CD4-positive, alpha-beta T cell treated with Interleukin-15 for 1 hour (primary cell): Measurements from ENCODE around the gene APMAP.
"Not testable (repeated sequence)": the region's sequence is repeated elsewhere in the genome, so short reads cannot be mapped to it uniquely, and the experiment has no call there.

Source experiments
- DNase-seq: peaks from one replicate; pipeline ENCODE4 v3.0.0-alpha.2; 2020

APMAP gene

DNA sequence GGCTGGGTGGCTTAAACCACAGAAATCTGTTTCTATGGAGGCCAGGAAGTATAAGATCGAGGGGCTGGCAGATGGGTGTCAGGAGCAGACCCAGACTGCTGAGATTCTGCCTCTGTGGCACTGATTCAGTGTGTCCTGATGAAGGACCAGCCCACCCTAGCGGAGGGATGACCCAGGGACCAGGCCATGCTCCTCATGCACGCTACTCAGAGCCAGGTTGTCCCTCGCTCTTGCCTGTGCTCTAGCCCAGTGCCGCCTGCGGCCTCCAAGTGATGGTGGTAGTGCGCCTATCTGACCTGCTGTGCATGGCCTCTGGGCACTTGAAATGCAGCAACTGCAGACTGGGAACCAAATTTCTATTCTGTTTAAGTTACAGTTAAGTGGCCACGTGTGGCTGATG is 13.1 kb upstream of the APMAP start:
- no peak for DNase-seq

DNA sequence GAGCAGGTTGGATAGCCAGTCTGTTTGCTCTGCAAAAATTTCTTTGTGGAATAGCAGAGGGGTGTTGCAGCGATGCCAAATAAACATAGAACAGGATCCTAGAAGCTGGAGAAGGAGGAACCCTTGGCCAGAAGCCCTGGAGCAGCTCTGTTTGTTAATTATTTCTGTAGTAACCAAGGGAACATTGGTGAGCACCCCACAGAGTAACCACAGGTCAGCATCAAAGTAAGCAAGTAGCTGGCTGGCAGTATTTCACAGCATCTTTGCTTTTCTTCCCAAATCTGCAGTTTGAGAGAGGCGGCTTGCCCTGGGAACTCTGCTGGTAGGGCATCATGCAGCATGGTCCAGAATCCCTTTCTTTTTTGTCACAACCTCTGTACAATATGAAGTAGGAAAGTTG is 12.7 kb upstream of the APMAP start:
- DNase-seq: no peak

DNA sequence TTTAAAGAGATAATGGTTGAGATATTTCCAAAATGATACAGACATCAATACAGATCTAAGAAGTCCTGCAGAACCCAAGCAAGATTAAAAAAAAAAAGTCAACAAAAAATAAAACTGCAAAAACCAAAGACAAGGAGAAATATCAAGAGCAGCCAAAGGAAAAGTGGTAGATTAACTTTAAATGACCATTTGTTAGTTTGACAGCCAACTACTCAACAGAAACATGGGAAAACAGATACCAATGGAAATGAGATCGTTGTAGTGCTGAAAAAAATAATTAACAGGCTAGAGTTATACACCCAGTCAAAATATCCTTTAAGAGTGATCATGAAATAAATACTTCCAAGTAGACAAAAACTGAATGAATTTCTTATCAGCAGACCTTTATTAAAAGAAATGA is 10.5 kb upstream of the APMAP start:
- no peak for DNase-seq

DNA sequence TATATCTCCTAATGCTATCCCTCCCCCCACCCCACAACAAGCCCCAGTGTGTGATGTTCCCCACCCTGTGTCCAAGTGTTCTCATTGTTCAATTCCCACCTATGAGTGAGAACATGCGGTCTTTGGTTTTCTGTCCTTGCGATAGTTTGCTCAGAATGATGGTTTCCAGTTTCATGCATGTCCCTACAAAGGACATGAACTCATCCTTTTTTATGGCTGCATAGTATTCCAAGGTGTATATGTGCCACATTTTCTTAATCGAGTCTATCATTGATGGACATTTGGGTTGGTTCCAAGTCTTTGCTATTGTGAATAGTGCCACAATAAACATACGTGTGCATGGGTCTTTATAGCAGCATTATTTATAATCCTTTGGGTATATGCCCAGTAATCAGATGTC is 8.8 kb upstream of the APMAP start:
- not testable (repeated sequence) for DNase-seq

DNA sequence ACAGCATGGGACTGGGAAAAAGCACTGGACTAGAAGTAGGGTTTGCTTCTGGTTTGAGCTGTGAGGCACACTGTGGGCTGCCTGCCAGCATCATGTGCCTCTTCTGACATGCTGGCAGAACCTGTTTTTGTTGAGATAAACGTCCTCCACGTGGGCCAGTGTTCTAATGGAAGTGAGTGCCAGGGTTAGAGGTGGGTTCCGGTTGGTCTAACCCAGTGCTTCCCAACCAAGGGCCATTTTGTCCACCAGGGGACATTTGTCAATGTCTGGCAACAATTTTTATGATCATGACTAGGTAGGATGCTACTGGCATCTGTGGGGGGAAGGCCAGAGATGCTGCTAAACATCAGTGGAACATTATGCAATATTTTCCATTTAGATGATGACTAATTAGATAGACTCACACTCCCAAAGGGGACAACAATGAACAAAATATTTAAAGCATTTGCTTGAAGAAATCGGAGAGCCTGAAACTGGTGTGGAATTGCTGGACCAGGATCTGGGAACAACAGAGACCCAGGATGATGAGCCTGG is 7.8 kb upstream of the APMAP start:
- DNase-seq: no peak

DNA sequence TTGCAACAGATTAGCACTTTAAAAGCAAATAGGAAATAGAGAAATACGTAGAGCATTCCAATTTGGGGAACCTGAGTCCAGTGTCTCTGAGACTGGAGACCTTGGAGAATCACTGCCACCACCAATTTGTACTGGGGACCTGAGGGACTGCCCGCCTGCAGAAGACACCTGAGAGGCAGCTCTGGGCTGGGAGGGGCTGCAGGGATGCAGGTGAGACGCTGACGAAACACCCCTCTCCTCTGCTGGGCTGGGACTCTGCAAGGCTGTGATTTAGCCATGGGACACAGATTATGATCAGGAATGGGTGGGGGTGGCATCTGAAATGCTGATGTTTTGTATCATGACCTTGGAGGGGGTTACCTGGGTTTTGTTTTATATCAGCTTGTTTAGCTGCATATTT is 7.0 kb upstream of the APMAP start:
- DNase-seq: no peak

DNA sequence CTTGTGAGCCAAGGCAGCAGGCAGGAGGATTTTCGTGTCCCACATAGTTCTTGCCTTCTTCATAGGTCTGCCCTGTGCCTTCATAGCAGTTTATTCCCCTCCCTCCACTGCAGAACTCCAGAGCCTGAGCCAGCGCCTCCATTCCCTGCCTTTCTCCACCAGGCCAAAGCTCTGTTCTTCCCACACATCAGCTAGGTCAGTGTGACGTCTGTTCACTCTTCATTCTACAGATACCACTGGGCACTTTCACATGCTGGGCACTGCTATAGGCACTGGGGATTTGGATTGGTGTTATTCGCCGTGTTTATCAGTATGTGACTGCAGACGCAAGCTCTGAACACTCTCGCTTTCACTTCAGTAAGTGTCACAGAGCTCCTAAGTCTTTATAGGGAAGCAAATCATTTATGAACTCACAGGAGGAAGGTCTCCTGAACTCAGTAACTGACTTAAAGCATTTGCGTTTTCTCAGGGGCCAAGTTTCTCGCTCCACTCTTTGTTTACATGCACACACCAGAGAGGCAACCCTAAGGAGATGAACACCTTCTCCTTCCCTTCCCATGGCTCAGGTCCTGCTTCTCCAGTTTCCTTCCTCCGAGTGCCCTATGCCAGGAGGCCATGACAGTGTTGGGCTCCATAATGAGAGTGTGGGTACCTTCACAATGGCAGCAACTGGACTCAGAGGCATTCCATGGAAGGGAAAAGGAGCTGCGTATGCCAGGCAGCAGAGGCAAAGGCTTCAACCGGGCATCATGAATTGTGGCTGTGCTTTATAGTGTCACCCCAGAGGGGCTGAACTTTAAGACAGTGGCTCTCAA is 6.3 kb upstream of the APMAP start:
- DNase-seq: no peak

- no peak for DNase-seq
Measured at GRCh38 chr20:24998121-24998520, 5.6 kb upstream of the APMAP start.

DNA sequence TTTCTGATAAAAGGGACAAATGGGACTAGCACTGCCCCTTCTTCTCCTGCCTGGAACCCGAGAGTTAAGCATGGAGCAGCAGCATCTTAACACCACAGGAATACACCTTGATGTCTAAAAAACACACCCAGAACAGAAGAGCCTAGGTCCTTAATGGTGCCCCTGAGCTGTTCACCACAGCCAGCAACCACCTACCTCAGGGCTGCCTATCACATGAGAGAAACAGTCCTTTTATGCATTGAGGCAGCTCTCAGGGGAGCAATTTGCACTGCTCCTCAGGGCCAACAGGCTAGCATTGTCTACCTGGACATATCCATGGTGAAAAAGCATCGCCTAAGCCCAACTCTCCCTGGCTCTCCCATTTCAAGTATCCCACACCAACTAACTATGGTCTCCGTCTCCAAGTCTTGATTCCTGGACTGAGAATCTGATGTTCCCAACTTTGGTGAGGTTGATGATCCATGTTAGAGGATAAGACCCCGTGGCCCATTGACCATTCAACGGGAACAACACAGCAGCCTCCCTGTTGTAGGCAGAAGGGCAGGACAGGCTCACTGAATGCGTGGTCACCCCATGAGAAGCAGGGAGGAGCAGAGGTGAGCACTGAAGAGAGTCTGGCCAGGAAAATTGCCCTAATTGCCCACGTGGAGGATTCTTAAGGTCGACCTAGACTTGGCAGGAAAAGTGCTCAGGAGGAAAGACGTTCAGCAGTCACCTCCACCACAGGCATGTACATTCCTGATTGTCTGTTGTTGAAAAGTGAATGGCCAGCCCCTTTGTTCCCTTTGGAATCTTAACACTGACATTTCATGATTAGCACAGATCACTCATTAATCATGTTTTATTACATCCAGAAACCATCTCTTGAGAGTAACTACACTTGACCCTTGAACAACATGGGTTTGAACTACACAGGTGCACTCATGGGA is 4.2 kb upstream of the APMAP start:
- DNase-seq: no peak

- DNase-seq: no peak
Measured at GRCh38 chr20:24995741-24996448, 3.3 kb upstream of the APMAP start.

GRCh38 chr20:24994470-24995368 is 2.2 kb upstream of the APMAP start:
- peak; percentile 80 for DNase-seq

DNA sequence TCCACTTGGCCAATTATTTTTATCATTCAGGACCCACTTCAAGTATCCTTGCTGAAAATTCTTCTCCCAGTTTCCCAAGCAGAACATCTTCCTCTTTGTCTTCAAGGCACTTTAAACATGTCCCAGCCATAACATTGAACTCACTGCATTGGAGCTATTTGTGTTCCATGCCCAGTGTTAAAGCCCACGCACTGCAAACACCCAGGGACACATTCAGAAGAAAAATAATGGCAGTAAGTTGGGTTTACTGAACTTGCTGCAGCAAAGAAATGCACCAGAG is 1.6 kb upstream of the APMAP start:
- no peak for DNase-seq

DNA sequence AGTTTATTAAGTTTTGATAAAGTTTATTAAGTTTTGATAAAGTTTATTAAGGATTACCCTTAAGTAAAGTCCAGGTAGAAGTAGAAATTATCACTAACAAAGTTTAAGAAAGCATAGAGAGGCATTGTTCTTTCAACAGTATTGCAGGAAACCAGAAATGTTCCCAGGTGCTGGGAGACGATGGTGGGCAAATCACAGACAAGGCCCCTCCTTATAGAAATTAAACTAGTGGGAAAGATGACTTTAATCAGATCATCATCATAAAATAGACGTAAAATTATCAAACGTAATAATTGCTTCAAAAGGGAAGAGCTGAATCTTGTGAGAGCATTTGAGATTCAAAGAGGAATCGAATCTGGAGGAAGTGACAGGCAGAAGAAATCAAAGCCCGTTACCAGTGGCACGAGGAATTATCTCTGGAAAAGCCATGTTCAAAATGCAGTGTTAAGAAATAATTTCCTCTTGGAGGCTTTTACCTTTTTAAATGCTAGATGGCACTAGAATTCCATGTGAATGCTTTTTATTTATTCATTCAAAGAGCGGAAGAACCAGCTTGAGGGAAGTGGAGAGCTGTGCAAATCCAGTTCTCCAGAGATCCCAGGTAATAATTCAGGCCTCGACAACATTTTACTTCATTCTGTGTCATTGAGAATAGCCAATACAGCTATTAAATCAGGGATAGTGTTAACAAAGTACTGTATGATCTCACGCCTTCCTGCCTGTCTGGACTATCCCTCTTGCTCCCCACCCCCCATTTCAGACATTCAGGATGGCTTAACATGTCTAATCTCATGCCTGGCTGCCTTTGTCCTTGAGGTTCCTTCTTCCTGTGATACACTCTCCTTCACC is 1.0 kb upstream of the APMAP start:
- DNase-seq: no peak

DNA sequence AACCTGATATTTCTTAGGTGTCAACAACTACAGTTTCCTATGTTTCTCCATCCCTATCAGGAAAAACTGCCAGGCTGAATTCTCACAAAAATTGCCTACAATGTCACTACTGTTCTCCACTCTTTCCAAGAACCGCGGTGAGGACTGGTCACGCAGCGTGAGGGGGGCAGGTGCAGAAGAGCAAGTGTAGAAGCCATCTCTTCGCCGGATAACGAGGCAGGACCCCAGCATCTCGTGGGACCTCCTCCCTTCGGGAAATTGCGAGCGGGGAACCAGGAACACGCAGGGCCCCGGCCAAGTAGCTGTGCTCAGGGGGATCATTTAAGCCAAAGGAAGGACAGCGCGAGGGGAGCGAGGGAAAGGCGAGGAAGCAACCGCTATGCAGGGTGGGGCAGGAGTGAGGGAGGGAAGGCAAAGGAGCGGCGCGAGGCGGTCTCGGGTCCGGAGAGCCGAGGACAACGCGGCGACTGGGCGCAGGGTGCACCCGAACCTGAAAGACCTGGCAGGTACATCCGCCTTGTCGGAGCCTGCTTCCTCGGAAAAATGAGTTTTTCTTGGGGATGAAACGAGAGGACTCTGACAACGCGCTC is 559 bp downstream of the APMAP start:
- DNase-seq: no peak

DNA sequence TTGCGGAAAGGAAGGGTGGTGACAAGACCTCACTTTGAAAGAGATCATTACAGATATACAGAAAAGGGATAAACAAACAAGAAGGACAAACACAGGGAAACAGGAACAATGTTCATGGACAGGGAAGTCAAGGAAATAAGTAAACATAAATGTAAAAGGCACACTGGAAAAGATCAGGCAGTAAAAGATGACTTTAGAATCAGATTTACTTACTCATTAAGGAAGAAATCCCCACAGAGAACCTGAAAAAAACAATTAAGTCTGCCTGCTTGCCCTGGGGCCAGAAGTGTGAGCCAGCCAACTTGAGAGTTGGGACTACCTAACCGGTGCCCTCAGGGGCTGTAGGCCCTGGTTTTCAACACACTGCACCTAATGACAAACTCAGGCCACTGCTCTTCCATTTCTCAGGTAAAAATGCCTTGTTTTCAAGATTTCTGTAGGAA is 1.7 kb downstream of the APMAP start:
- no peak for DNase-seq

DNA sequence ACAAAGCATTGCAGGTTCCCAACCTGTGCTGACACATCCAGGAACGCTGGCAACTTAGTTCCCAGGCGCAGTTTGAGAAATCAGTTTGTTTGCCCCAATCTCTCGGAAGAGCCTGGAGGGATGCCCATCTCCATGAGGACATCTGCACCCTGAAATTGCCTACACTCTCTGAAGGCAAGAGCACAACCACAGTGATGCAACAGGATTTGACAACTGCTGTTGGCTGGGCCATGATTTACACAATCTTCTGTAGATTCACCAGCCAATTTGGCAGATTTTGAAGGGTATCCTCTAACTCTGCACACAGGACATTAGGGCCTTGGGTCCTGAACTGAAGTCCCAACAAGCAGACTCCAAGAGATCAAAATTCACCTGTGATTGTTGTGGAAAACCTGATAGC is 3.4 kb downstream of the APMAP start:
- no peak for DNase-seq

DNA sequence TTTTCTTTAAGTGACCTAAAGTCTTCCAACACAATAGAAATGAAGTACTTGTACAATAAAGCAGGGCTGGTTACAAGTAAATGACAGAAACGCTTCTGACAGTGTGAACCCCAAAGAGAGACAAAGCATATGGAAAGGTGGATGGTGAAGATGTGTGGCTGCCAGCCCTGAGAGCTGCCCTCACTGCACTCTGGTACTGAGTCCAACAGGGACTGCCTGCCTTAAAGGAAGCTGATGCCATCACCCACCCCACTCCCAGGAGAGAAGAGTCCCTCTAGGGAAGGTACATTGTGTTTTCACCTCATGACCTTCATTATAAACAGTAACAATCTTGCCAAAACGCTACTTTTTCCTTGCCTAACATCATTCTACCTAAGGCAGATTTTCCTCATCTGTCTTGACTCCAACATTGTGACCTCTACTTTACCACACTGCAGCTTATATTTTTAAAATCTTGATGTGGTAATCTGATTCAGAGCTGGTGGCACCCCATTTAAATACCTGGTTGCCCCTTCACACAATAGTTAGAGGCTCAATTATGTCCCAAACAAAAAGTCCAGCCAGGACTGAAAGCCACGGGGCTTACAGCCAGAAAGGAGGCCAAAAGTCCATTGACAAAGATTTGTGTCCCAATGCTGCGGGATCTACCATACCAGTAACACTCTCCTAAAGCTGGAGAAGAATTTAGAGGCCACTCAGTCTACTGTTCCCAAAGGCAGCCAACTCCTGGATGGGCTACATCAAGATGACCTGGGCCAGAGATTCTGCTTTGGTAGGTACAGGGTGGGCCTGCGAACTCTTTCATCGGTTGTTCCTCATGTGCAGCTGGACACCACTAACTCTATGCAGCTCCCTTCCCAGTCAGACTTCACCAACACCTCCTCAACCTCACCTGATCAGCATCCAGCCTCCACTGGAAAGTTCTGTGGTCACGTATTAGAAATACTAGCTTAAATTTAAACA is 4.4 kb downstream of the APMAP start:
- peak; percentile 3 for DNase-seq

GRCh38 chr20:24987244-24987643 is 5.3 kb downstream of the APMAP start:
- no peak for DNase-seq

- no peak for DNase-seq
Measured at GRCh38 chr20:24986436-24987015, 6.0 kb downstream of the APMAP start.
